GM12878 (cell line): ENCODE data around the gene EPHB2. TPM values are rescaled to one million over a fixed set of nuclear protein-coding genes. Genes with fewer than 3 reads are reported as not detected.

Experiments
- ATAC-seq: fragments of 200-7000 bp; cut with Tn5 transposase; 3 replicates; pipeline ENCODE4 v1.9.1; 2020; ENCODE audit warnings: mild to moderate bottlenecking, moderate library complexity
- BruUV-seq: library from RNA; stranded (reverse); fragments of 400-500 nt; replicated peaks from 2 replicates; lab custom pipeline; 2021; lab: Mats Ljungman, UMichigan
- CTCF ChIA-PET: fragments of 300-600 bp; sonication (Branson Sonifier 250); formaldehyde crosslinking; extraction: SDS; loops from one replicate; lab custom pipeline; 2021; ENCODE audit warnings: inconsistent platforms; lab: Yijun Ruan, JAX
- POLR2A ChIA-PET: fragments of 350-600 bp; formaldehyde crosslinking; extraction: SDS; loops from one replicate; lab custom pipeline; 2021; ENCODE audit warnings: inconsistent platforms; lab: Charles Lee
- RAD21 ChIA-PET: fragments of 300-600 bp; sonication (Branson Sonifier 250); formaldehyde crosslinking; loops from one replicate; lab custom pipeline; 2023; ENCODE audit warnings: antibody characterized with exemption; ENCODE audit not compliant: unreplicated experiment; lab: Charles Lee
- SMC1A ChIA-PET: fragments of 300-600 bp; sonication (Branson Sonifier 250); formaldehyde crosslinking; loops from one replicate; lab custom pipeline; 2023; ENCODE audit not compliant: unreplicated experiment, uncharacterized antibody; lab: Charles Lee
- DNase-seq: peaks from one replicate; pipeline ENCODE4 v3.0.0-alpha.2; 2011; ENCODE audit warnings: low read depth, low spot score
- FAIRE-seq: peaks from 3 replicates; lab custom pipeline; 2011; peaks lifted over from hg19 to GRCh38; lab: Jason Lieb, UNC
- H2AFZ ChIP-seq: 2 replicates; pipeline ENCODE4 v1.6.0; 2011; ENCODE audit warnings: low read depth, low read length, control low read depth; ENCODE audit not compliant: control insufficient read depth
- H3K27ac ChIP-seq: 2 replicates; pipeline ENCODE4 v1.5.1; 2011; ENCODE audit warnings: control low read depth; ENCODE audit not compliant: control insufficient read depth, insufficient read depth
- H3K27me3 ChIP-seq, 2 experiments: replicated peaks in 1 of 2; 2 replicates each; pipeline versions ENCODE4 v1.6.0 to v1.6.1; 2011; ENCODE audit warnings: low read length in 1 of 2; ENCODE audit not compliant: control insufficient read depth in 2 of 2, insufficient read depth in 2 of 2
- H3K36me3 ChIP-seq, 2 experiments: 2 replicates each; pipeline ENCODE4 v1.5.1; 2011; ENCODE audit warnings: low read length in 1 of 2; ENCODE audit not compliant: control insufficient read depth in 2 of 2, insufficient read depth in 2 of 2
- H3K4me1 ChIP-seq: 2 replicates; pipeline ENCODE4 v1.6.1; 2011; ENCODE audit warnings: mild to moderate bottlenecking, low read length, moderate library complexity, mixed read lengths; ENCODE audit not compliant: control insufficient read depth, insufficient read depth
- H3K4me2 ChIP-seq: 2 replicates; pipeline ENCODE4 v1.6.0; 2011; ENCODE audit warnings: control low read depth; ENCODE audit not compliant: control insufficient read depth, insufficient read depth
- H3K4me3 ChIP-seq: fragments of 200-600 bp; sonication (generic); 2 replicates; pipeline ENCODE4 v1.5.1; 2016
- H3K79me2 ChIP-seq: 2 replicates; pipeline ENCODE4 v1.6.0; 2011; ENCODE audit warnings: low read length; ENCODE audit not compliant: control insufficient read depth, insufficient read depth
- H3K9ac ChIP-seq: 2 replicates; pipeline ENCODE4 v1.8.0; 2011; ENCODE audit warnings: low read length, control low read depth, mixed read lengths; ENCODE audit not compliant: control insufficient read depth, insufficient read depth
- H3K9me3 ChIP-seq: replicated peaks from 3 replicates; pipeline ENCODE4 v1.5.1; 2011; ENCODE audit warnings: mild to moderate bottlenecking, low read length; ENCODE audit not compliant: control insufficient read depth, insufficient read depth
- H4K20me1 ChIP-seq: 2 replicates; pipeline ENCODE4 v1.6.0; 2011; ENCODE audit not compliant: control insufficient read depth, insufficient read depth
- CBFB ChIP-seq: IDR thresholded peaks from 2 replicates; pipeline ENCODE4 v1.6.1; 2016; ENCODE audit warnings: antibody characterized with exemption, low read depth
- CHD2 ChIP-seq: IDR thresholded peaks from 2 replicates; pipeline ENCODE4 v1.6.1; 2011; ENCODE audit warnings: low read depth, low read length, improper control_type of control experiment, borderline replicate concordance
- JUND ChIP-seq: IDR thresholded peaks from 2 replicates; pipeline ENCODE4 v1.6.1; 2012; ENCODE audit warnings: low read depth, mild to moderate bottlenecking, low read length, improper control_type of control experiment, moderate library complexity
- POLR2AphosphoS5 ChIP-seq: IDR thresholded peaks from 2 replicates; pipeline ENCODE4 v1.6.1; 2011; ENCODE audit warnings: mild to moderate bottlenecking, low read length, inconsistent platforms
- SREBF1 ChIP-seq: IDR thresholded peaks from 2 replicates; pipeline ENCODE4 v1.6.1; 2012; ENCODE audit warnings: mild to moderate bottlenecking, low read length
- TAF1 ChIP-seq: IDR thresholded peaks from 2 replicates; pipeline ENCODE4 v1.6.1; 2011; ENCODE audit warnings: mild to moderate bottlenecking, low read depth, low read length, borderline replicate concordance
- WGBS: methylation state at CpG from one replicate; pipeline ENCODE4 v1.1.6; 2016; ENCODE audit warnings: low lambda C conversion rate; ENCODE audit not compliant: insufficient replicate concordance, insufficient coverage; ENCODE audit errors: missing lambda C conversion rate; 5-methylcytosine and 5-hydroxymethylcytosine counted together
- in situ Hi-C: fragments of 300-500 bp; cut with MboI; formaldehyde crosslinking; loops from 9 replicates; pipeline ENCODE4 v1.14.3; 2018; ENCODE audit warnings: mixed read lengths
- intact Hi-C: fragments of 100-400 bp; cut with micrococcal nuclease; formaldehyde crosslinking; loops from one replicate; pipeline ENCODE4 v1.14.2; 2022; ENCODE audit not compliant: unreplicated experiment
- polyA plus RNA-seq, 11 experiments: library from polyadenylated mRNA; depleted of rRNA in 4 of 11; unstranded in 6 of 11; stranded (reverse) in 5 of 11; fragments of >200 nt; fragmentation: Nextera tagmentation in 4 of 11; fragmentation: Illumina TruSeq in 1 of 11; extraction: Ambion mirVana in 4 of 11; extraction: Trizol in 1 of 11; gene quantifications; 1 replicate in 1 of 11; 2 replicates in 10 of 11; pipeline versions ENCODE4 v1.2.1 to v1.2.3, GENCODE V29; 2011 to 2016; ENCODE audit warnings: inconsistent platforms in 2 of 11, missing spikeins in 2 of 11, low read depth in 1 of 11
- total RNA-seq, 4 experiments: library from RNA; depleted of rRNA in 3 of 4; stranded (reverse); fragments of >200 nt in 3 of 4; fragmentation: Illumina TruSeq in 1 of 4; extraction: Trizol in 1 of 4; gene quantifications; 2 replicates each; pipeline versions ENCODE4 v1.2.1 to v1.2.3, GENCODE V29; 2013 to 2021

EPHB2 gene
- total and polyA plus RNA-seq, 10 of the 15 experiments (the other 5 are each of a cell fraction or from before 2014, with no cell fraction given), result 0.13 to 3.3 (median 0.92) TPM

GRCh38 chr1:22906968-22907367 lies 196.3 kb downstream of the EPHB2 start:
- no peak overlapping the region for H3K9ac ChIP-seq
- H3K9me3 ChIP-seq, result no peaks in the 10 kb centered on the region; the same call in 2 of the 3 replicates
- ATAC-seq, result no peak
- no peak overlapping the region for H3K4me3 ChIP-seq
- TF ChIP-seq POLR2AphosphoS5, result no peak
- no peak for TF ChIP-seq TAF1
- no peak for TF ChIP-seq JUND
- no peak for TF ChIP-seq SREBF1
- H3K79me2 ChIP-seq, result no peaks in the 10 kb centered on the region
- CTCF ChIA-PET, result no interaction called here
- POLR2A ChIA-PET, result no interaction called here
- H3K4me1 ChIP-seq, result no peaks in the 10 kb centered on the region; the same call in 1 of the 2 replicates
- BruUV-seq, result no TSS peak
- in situ Hi-C loops (no loop called here), intact Hi-C loops (no loop called here)
- RAD21 ChIA-PET, result no interaction called here
- no peaks in the 10 kb centered on the region for H3K36me3 ChIP-seq
- 0% methylated on average over 2 of the region's 2 CpGs for WGBS
- H2AFZ ChIP-seq, result no peak overlapping the region
- H3K27ac ChIP-seq, result no peak overlapping the region
- FAIRE-seq, result no peak
- SMC1A ChIA-PET, result no interaction called here
- no peaks in the 10 kb centered on the region; a peak in 2 of 4 replicates for H3K27me3 ChIP-seq
- H3K4me2 ChIP-seq, result no peak overlapping the region
- no peaks in the 10 kb centered on the region for H4K20me1 ChIP-seq
- no peak for DNase-seq

GRCh38 chr1:22907528-22907927 lies 196.9 kb downstream of the EPHB2 start:
- CTCF ChIA-PET, result no interaction called here
- FAIRE-seq, result no peak
- H3K9me3 ChIP-seq, result no peaks in the 10 kb centered on the region; the same call in 2 of the 3 replicates
- POLR2A ChIA-PET, result no interaction called here
- no peaks in the 10 kb centered on the region for H3K36me3 ChIP-seq
- no peaks in the 10 kb centered on the region; a peak in 2 of 4 replicates for H3K27me3 ChIP-seq
- 3% methylated on average over 3 of the region's 3 CpGs for WGBS
- no peaks in the 10 kb centered on the region; the same call in 1 of the 2 replicates for H3K4me1 ChIP-seq
- no peak overlapping the region for H3K4me3 ChIP-seq
- no peak overlapping the region for H3K4me2 ChIP-seq
- no peak overlapping the region for H3K27ac ChIP-seq
- in situ Hi-C loops (no loop called here), intact Hi-C loops (no loop called here)
- SMC1A ChIA-PET, result no interaction called here
- no peaks in the 10 kb centered on the region for H3K79me2 ChIP-seq
- no peaks in the 10 kb centered on the region for H4K20me1 ChIP-seq
- H3K9ac ChIP-seq, result no peak overlapping the region
- no TSS peak for BruUV-seq
- TF ChIP-seq CBFB, result no peak
- TF ChIP-seq CHD2, result no peak
- TF ChIP-seq, all 136 proteins: peak for 0
- DNase-seq (no peak), ATAC-seq (no peak)
- H2AFZ ChIP-seq, result no peak overlapping the region
- RAD21 ChIA-PET, result no interaction called here
